ENCODE measurements around the gene ASPRV1. TPM values are rescaled to one million over a fixed set of nuclear protein-coding genes. Genes with fewer than 3 reads are reported as not detected.

The ASPRV1 gene
- polyA plus RNA-seq, 3 donors, result 0.25 to 0.52 (median 0.27) TPM

- 95% methylated on average over 11 of the region's 14 CpGs for WGBS (ENCODE audit: insufficient coverage)
- Histone ChIP-seq H3K4me1 (ENCODE audit: control insufficient read depth in 1 of 2, insufficient read depth in 2 of 2, low read length in 2 of 2) (peaks cover 33 to 44% of the 10 kb centered on the region in 2 donors), H3K27me3 (ENCODE audit: control insufficient read depth in 2 of 2, insufficient read depth in 2 of 2, low read length in 2 of 2) (no peaks in the 10 kb centered on the region), H3K79me2 (ENCODE audit: insufficient read depth, low read length) (peaks cover 70% of the 10 kb centered on the region), H3K36me3 (replicated peaks in 1 of 2; ENCODE audit: control insufficient read depth in 1 of 2, insufficient read depth in 2 of 2, low read length in 2 of 2) (peaks cover 79 to 83% of the 10 kb centered on the region in 2 donors), H3K9ac (ENCODE audit: insufficient read depth, low read length, poor library complexity, severe bottlenecking) (no peak overlapping the region), H3K4me3 (replicated peaks in 1 of 3; ENCODE audit: low read depth in 2 of 3, low read length in 3 of 3) (no peak overlapping the region), H4K20me1 (ENCODE audit: insufficient read depth, low read length) (peaks cover 60% of the 10 kb centered on the region), H3K27ac (ENCODE audit: low read depth in 1 of 2, low read length in 2 of 2) (peak overlapping the region in 1 of 2 donors; percentile 10), H3K4me2 (replicated peaks; ENCODE audit: extremely low read depth, low read length, poor library complexity, severe bottlenecking) (no peak overlapping the region), H2AFZ (ENCODE audit: insufficient read depth, low read depth, low read length, poor library complexity, severe bottlenecking) (no peak overlapping the region), H3K9me3 (replicated peaks in 1 of 2; ENCODE audit: control insufficient read depth in 1 of 2, insufficient read depth in 1 of 2, low read length in 2 of 2) (no peaks in the 10 kb centered on the region)
- Mint-ChIP-seq H3K27me3 (ENCODE audit: low read depth in 3 of 3) (no peaks in the 10 kb centered on the region), H3K36me3 (peaks cover 82 to 85% of the 10 kb centered on the region in 2 donors), H3K27ac (peak overlapping the region in 3 of 7 donors; percentile 35 to 86 (median 84)), H3K4me1 (peaks cover 46% of the 10 kb centered on the region), H3K9me3 (no peaks in the 10 kb centered on the region), H3K4me3 (no peak overlapping the region)
- intact Hi-C loops (cut with micrococcal nuclease), result loop anchor here in 1 of 2 donors (5.0 kb wide), 1 partner anchor 49 kb away; no protein-coding TSS in a partner anchor
- DNase-seq, result no peak
- TF ChIP-seq CTCF (IDR thresholded peaks at IDR 0.05), result no peak
Observed at GRCh38 chr2:69937968-69938367, 23.5 kb downstream of the ASPRV1 start.

GRCh38 chr2:69936906-69937305, 24.5 kb downstream of the ASPRV1 start:
- Histone ChIP-seq H3K27ac (ENCODE audit: low read depth in 1 of 2, low read length in 2 of 2) (peak overlapping the region; percentile 24 to 94), H3K79me2 (ENCODE audit: insufficient read depth, low read length) (peaks cover 79% of the 10 kb centered on the region), H3K36me3 (replicated peaks in 1 of 2; ENCODE audit: control insufficient read depth in 1 of 2, insufficient read depth in 2 of 2, low read length in 2 of 2) (peaks cover 69 to 73% of the 10 kb centered on the region in 2 donors), H3K4me3 (replicated peaks in 1 of 3; ENCODE audit: low read depth in 2 of 3, low read length in 3 of 3) (no peak overlapping the region), H3K4me2 (replicated peaks; ENCODE audit: extremely low read depth, low read length, poor library complexity, severe bottlenecking) (no peak overlapping the region), H3K27me3 (ENCODE audit: control insufficient read depth in 2 of 2, insufficient read depth in 2 of 2, low read length in 2 of 2) (no peaks in the 10 kb centered on the region), H3K4me1 (ENCODE audit: control insufficient read depth in 1 of 2, insufficient read depth in 2 of 2, low read length in 2 of 2) (peaks cover 41 to 52% of the 10 kb centered on the region in 2 donors), H3K9ac (ENCODE audit: insufficient read depth, low read length, poor library complexity, severe bottlenecking) (peak overlapping the region; percentile 17), H3K9me3 (replicated peaks in 1 of 2; ENCODE audit: control insufficient read depth in 1 of 2, insufficient read depth in 1 of 2, low read length in 2 of 2) (no peaks in the 10 kb centered on the region), H4K20me1 (ENCODE audit: insufficient read depth, low read length) (peaks cover 66% of the 10 kb centered on the region), H2AFZ (ENCODE audit: insufficient read depth, low read depth, low read length, poor library complexity, severe bottlenecking) (no peak overlapping the region)
- peaks cover 47% of the 10 kb centered on the region for H3K4me1 Mint-ChIP-seq
- intact Hi-C loops (cut with micrococcal nuclease), result loop anchor here in 1 of 2 donors (5.0 kb wide), 1 partner anchor 50 kb away; no protein-coding TSS in a partner anchor
- no peaks in the 10 kb centered on the region for H3K27me3 Mint-ChIP-seq (ENCODE audit: low read depth in 3 of 3)
- H3K4me3 Mint-ChIP-seq, result no peak overlapping the region
- WGBS (ENCODE audit: insufficient coverage), result 42% methylated on average over 10 of the region's 11 CpGs
- peaks cover 79 to 83% of the 10 kb centered on the region in 2 donors for H3K36me3 Mint-ChIP-seq
- H3K27ac Mint-ChIP-seq, result peak overlapping the region; percentile 38 to 86 (median 79)
- peaks cover 0 to under 1% (median 0%) of the 10 kb centered on the region in 7 donors for H3K9me3 Mint-ChIP-seq
- TF ChIP-seq CTCF (IDR thresholded peaks at IDR 0.05), result no peak
- DNase-seq, result peak in 2 of 3 donors; percentile 61 to 69

Data from CD14-positive monocyte (primary cell).